Effector memory CD4-positive, alpha-beta T cell (primary cell): Measurements from ENCODE around the gene TLR8.

Source experiments
- DNase-seq, 3 donors: peaks; one replicate each; pipeline ENCODE4 v3.0.0-alpha.2; 2020
- H3K27ac ChIP-seq: 2 replicates; pipeline ENCODE4 v1.7.0; 2013; ENCODE audit warnings: mild to moderate bottlenecking, low read length, moderate library complexity; ENCODE audit not compliant: insufficient read depth, poor library complexity, severe bottlenecking
- H3K27me3 ChIP-seq: replicated peaks from 2 replicates; pipeline ENCODE4 v1.7.0; 2013; ENCODE audit warnings: mild to moderate bottlenecking, low read length; ENCODE audit not compliant: insufficient read depth, control insufficient read depth, poor library complexity, severe bottlenecking
- H3K36me3 ChIP-seq: 2 replicates; pipeline ENCODE4 v1.7.0; 2013; ENCODE audit warnings: mild to moderate bottlenecking, low read length, moderate library complexity; ENCODE audit not compliant: control insufficient read depth, insufficient read depth
- H3K4me1 ChIP-seq: 2 replicates; pipeline ENCODE4 v1.7.0; 2013; ENCODE audit warnings: low read length, mild to moderate bottlenecking; ENCODE audit not compliant: control insufficient read depth, insufficient read depth, poor library complexity, severe bottlenecking
- H3K4me3 ChIP-seq: 2 replicates; pipeline ENCODE4 v1.7.0; 2013; ENCODE audit warnings: low read length, low read depth, mild to moderate bottlenecking; ENCODE audit not compliant: insufficient read depth, poor library complexity, severe bottlenecking
- H3K9me3 ChIP-seq: 2 replicates; pipeline ENCODE4 v1.7.0; 2013; ENCODE audit warnings: mild to moderate bottlenecking, low read length, moderate library complexity; ENCODE audit not compliant: control insufficient read depth
- total RNA-seq, 3 donors: gene quantifications; one replicate each; lab custom pipeline; 2026; lab: John Stamatoyannopoulos, UW

The TLR8 gene
- 0 to 0.58 (median 0.09) reads per million in 3 donors for total RNA-seq

- DNase-seq = no peak
- H3K27me3 ChIP-seq = no peaks in the 10 kb centered on the region
- H3K9me3 ChIP-seq = no peaks in the 10 kb centered on the region
- H3K36me3 ChIP-seq = no peaks in the 10 kb centered on the region
- H3K4me3 ChIP-seq = no peak within 1 kb of the TSS
- no peak within 1 kb of the TSS for H3K27ac ChIP-seq
- H3K4me1 ChIP-seq = no peaks in the 10 kb centered on the region
These were observed at the start of gene TLR8 for GRCh38 chrX:12906046-12906761. Gene TLR8, plus strand, starts transcription at chrX:12906620. Its CDS starts 87 bp downstream, at chrX:12906707.

DNA sequence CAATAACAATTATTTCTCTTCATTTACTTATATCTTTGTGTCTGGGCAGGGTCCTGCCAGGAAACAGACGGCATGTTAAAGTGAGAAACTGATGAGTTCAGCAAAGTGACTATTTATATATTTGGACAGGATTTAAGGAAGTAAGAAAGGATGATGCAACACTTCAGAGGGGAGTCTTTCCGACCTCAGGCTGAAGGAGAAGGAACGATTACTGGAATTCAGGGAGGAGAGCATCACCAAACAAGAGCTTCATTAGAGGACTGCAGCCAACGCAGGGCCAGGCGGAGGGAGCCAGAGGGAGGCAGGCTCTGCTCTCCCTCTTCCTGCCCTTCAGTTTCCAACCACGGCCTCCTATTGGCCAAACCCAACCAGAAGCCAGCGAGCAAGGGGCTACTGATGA lies 41.1 kb upstream of the TLR8 start:
- Histone ChIP-seq H3K27me3 (peaks cover 3% of the 10 kb centered on the region), H3K4me3 (no peak overlapping the region), H3K27ac (no peak overlapping the region), H3K9me3 (no peaks in the 10 kb centered on the region), H3K4me1 (no peaks in the 10 kb centered on the region), H3K36me3 (no peaks in the 10 kb centered on the region)
- DNase-seq = no peak

- H3K27ac ChIP-seq = no peak within 1 kb of the TSS
- H3K36me3 ChIP-seq = no peaks in the 10 kb centered on the region
- H3K9me3 ChIP-seq = no peaks in the 10 kb centered on the region
- no peak for DNase-seq
- peaks cover 3% of the 10 kb centered on the region for H3K27me3 ChIP-seq
- no peaks in the 10 kb centered on the region for H3K4me1 ChIP-seq
- H3K4me3 ChIP-seq = no peak within 1 kb of the TSS
These were observed 39.7 kb upstream of the TLR8 start, which contains the start of gene TLR7 for GRCh38 chrX:12866451-12867377. Gene TLR7, plus strand, starts transcription at chrX:12867072. Its CDS starts 507 bp downstream, at chrX:12867579.

DNA sequence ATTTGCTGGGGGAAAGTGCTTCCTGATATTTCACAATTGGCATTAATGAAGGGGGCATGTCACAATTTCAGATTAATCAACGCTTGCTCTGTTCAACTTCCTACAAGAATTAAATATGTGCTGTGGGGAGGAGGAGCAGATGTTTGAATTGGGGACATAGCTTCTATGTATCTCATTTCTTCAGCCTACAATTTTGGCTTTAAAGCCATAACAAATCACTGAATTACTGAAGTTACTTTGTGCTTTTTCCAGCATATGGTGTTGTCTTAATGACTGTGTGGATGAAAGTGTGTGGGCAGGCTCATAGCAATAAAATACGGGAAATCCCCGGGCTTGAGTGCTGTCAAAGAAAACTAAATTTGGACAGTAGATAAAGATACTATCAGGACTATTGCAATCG lies 38.7 kb upstream of the TLR8 start:
- no peak overlapping the region for H3K4me3 ChIP-seq

GRCh38 chrX:12868747-12869146 lies 37.7 kb upstream of the TLR8 start:
- peaks cover 3% of the 10 kb centered on the region for H3K27me3 ChIP-seq
- H3K36me3 ChIP-seq = no peaks in the 10 kb centered on the region
- DNase-seq = no peak
- no peak overlapping the region for H3K27ac ChIP-seq
- H3K4me1 ChIP-seq = no peaks in the 10 kb centered on the region
- no peaks in the 10 kb centered on the region for H3K9me3 ChIP-seq
- no peak overlapping the region for H3K4me3 ChIP-seq

More for the DNA sequence above, 38.7 kb upstream of the TLR8 start:
- H3K9me3 ChIP-seq = no peaks in the 10 kb centered on the region
- H3K27ac ChIP-seq = no peak overlapping the region
- H3K27me3 ChIP-seq = peaks cover 3% of the 10 kb centered on the region
- no peaks in the 10 kb centered on the region for H3K36me3 ChIP-seq
- DNase-seq = no peak
- no peaks in the 10 kb centered on the region for H3K4me1 ChIP-seq

GRCh38 chrX:12871257-12871656 lies 35.2 kb upstream of the TLR8 start:
- no peak overlapping the region for H3K27ac ChIP-seq
- no peak for DNase-seq

DNA sequence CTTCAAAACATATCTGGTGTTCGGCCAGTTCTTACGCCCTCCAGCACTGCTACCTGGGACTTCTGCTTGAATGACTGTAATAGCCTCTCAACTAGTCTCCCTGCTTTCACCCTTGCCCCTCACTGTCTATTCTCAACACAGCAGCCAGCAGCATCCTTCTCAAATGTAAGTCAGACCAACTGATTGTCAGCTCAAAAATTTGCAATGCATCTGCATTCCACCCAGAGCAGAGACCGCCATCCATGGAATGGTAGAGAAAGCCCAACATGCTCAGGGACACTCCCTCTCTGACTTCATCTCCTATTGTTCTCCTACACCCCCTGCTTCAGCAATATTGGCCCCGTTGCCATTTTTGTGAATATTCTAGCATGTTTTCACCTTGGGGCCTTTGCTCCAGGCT lies 33.7 kb upstream of the TLR8 start:
- DNase-seq = no peak
- Histone ChIP-seq H3K27ac (no peak overlapping the region), H3K4me3 (no peak overlapping the region), H3K27me3 (no peaks in the 10 kb centered on the region), H3K4me1 (no peaks in the 10 kb centered on the region), H3K36me3 (no peaks in the 10 kb centered on the region), H3K9me3 (no peaks in the 10 kb centered on the region)

More at GRCh38 chrX:12871257-12871656, 35.2 kb upstream of the TLR8 start:
- Histone ChIP-seq H3K4me3 (no peak overlapping the region), H3K36me3 (no peaks in the 10 kb centered on the region), H3K27me3 (no peaks in the 10 kb centered on the region), H3K4me1 (no peaks in the 10 kb centered on the region), H3K9me3 (no peaks in the 10 kb centered on the region)

GRCh38 chrX:12874581-12874980 lies 31.8 kb upstream of the TLR8 start:
- H3K27ac ChIP-seq = no peak overlapping the region
- no peaks in the 10 kb centered on the region for H3K9me3 ChIP-seq
- H3K4me3 ChIP-seq = no peak overlapping the region
- no peak for DNase-seq
- no peaks in the 10 kb centered on the region for H3K27me3 ChIP-seq
- no peaks in the 10 kb centered on the region for H3K4me1 ChIP-seq
- no peaks in the 10 kb centered on the region for H3K36me3 ChIP-seq

DNA sequence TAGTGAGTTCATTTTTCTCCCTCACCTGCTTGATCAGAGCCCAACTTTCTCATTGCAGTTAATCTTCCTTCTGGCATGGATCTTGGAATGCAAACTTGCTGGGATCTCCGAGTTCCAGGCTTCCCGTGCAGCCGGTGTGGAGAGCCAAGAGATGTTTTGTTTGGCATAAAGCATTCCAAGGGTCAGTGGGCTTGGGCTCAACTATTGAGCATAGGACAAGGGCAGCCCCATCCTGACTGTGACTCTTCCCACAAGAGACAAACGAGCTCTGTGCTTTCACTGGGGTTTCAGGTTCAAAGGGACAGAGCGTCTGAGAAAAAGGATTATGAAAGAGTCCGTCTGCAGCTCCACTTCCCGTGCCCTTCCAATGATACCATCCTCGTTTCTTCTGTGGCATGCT lies 29.0 kb upstream of the TLR8 start:
- Histone ChIP-seq H3K4me3 (no peak overlapping the region), H3K27me3 (no peaks in the 10 kb centered on the region), H3K4me1 (no peaks in the 10 kb centered on the region), H3K27ac (no peak overlapping the region), H3K36me3 (no peaks in the 10 kb centered on the region), H3K9me3 (no peaks in the 10 kb centered on the region)
- no peak for DNase-seq

DNA sequence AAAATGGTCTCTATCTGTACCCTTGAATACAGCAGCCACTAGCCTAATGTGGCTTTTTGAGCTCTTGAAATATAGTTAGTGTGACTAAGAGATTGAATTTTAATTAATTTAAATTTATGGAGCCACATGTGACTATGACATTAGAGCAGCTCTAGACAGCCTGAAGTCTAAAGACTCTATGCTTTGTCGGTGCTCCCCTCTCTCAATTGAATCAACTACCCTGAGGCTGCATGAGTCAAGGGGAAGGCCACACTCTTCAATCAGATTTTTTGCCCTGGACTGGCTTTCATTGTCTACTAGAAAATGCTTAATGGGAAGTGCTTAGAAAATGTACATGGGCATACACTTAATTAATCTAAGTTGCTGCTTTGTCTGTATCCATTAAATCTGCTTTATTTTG lies 27.9 kb upstream of the TLR8 start:
- Histone ChIP-seq H3K27me3 (no peaks in the 10 kb centered on the region), H3K9me3 (no peaks in the 10 kb centered on the region), H3K36me3 (no peaks in the 10 kb centered on the region), H3K4me3 (no peak overlapping the region), H3K4me1 (no peaks in the 10 kb centered on the region), H3K27ac (no peak overlapping the region)
- DNase-seq = no peak
